ENCODE results near the gene FAM241A. TPM values are rescaled to one million over a fixed set of nuclear protein-coding genes. Genes with fewer than 3 reads are reported as not detected.

FAM241A gene
- total and polyA plus RNA-seq, 2 of the 13 experiments (the other 11 are each of a cell fraction or from before 2014, with no cell fraction given): 0.61 to 0.69 TPM

GRCh38 chr4:112231779-112232713 is 86.8 kb downstream of the FAM241A start, which contains the start of gene AP1AR (continued):
- TF ChIP-seq, protein P1, sequence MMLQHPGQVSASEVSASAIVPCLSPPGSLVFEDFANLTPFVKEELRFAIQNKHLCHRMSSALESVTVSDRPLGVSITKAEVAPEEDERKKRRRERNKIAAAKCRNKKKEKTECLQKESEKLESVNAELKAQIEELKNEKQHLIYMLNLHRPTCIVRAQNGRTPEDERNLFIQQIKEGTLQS (CRISPR knock-in tag; IDR thresholded peaks at IDR 0.05): no peak
- TF ChIP-seq ZNF138 (CRISPR knock-in tag; IDR thresholded peaks at IDR 0.05; ENCODE audit: low read depth): no peak
- 0 out of 2 replicates have a peak, but pooled peaks have one; percentile 7 for TF ChIP-seq ERF (CRISPR knock-in tag; IDR thresholded peaks at IDR 0.05)
- TF ChIP-seq PHF8 (CRISPR knock-in tag; IDR thresholded peaks at IDR 0.05): peak; percentile 93
- peak; percentile 45; the same call in 1 of the 2 replicates for TF ChIP-seq HDAC2 (CRISPR knock-in tag; IDR thresholded peaks at IDR 0.05)
- TF ChIP-seq TGIF2 (CRISPR knock-in tag; IDR thresholded peaks at IDR 0.05): peak; percentile 66
- TF ChIP-seq ZNF672 (CRISPR knock-in tag; IDR thresholded peaks at IDR 0.05): no peak
- TF ChIP-seq ADNP (CRISPR knock-in tag; IDR thresholded peaks at IDR 0.05): no peak
- TF ChIP-seq NFRKB (IDR thresholded peaks at IDR 0.05): no peak
- TF ChIP-seq ZNF614 (CRISPR knock-in tag; IDR thresholded peaks at IDR 0.05; ENCODE audit: borderline replicate concordance): peak; percentile 15; the same call in 1 of the 2 replicates
- TF ChIP-seq ZMYM3 (CRISPR knock-in tag; IDR thresholded peaks at IDR 0.05): no peak
- TF ChIP-seq REST (IDR thresholded peaks at IDR 0.05; ENCODE audit: borderline replicate concordance in 1 of 2, low read depth in 1 of 2, low read length in 2 of 2): no peak; a peak in 1 of 4 replicates
- no peak for TF ChIP-seq ZBTB14 (CRISPR knock-in tag; IDR thresholded peaks at IDR 0.05)
- TF ChIP-seq ATF7 (IDR thresholded peaks at IDR 0.05): no peak
- TF ChIP-seq ATF7 (CRISPR knock-in tag; IDR thresholded peaks at IDR 0.05): no peak
- no peak for TF ChIP-seq PHF5A (CRISPR knock-in tag; IDR thresholded peaks at IDR 0.05; ENCODE audit: low read depth, unreplicated experiment)
- TF ChIP-seq AGO2 (optimal IDR thresholded peaks at IDR 0.05; ENCODE audit: low read depth, low read length): peak; percentile 98
- TF ChIP-seq ZKSCAN5 (CRISPR knock-in tag; IDR thresholded peaks at IDR 0.05): no peak
- no peak for TF ChIP-seq ZNF44 (CRISPR knock-in tag; IDR thresholded peaks at IDR 0.05)
- TF ChIP-seq ZNF512B (CRISPR knock-in tag; IDR thresholded peaks at IDR 0.05; ENCODE audit: borderline replicate concordance): peak; percentile 32; the same call in 1 of the 2 replicates
- no peak; the same call in 1 of the 2 replicates for TF ChIP-seq YEATS2 (CRISPR knock-in tag; IDR thresholded peaks at IDR 0.05; ENCODE audit: borderline replicate concordance)
- TF ChIP-seq ZFP36 (IDR thresholded peaks at IDR 0.05; ENCODE audit: borderline replicate concordance, low read depth, low read length, partially characterized antibody): no peak
- no peak; the same call in 1 of the 2 replicates for TF ChIP-seq ZSCAN31 (CRISPR knock-in tag; IDR thresholded peaks at IDR 0.05; ENCODE audit: low read depth)

Data from HepG2 (cell line).